ENCODE measurements around the gene TMEM91. TPM values are rescaled to one million over a fixed set of nuclear protein-coding genes. Genes with fewer than 3 reads are reported as not detected.

Gene TMEM91
- total and polyA plus RNA-seq, 2 of the 13 experiments (the other 11 are each of a cell fraction or from before 2014, with no cell fraction given): 6.3 to 10.3 TPM

- DNase-seq (ENCODE audit: low spot score) (no peak), ATAC-seq (no peak), FAIRE-seq (no peak)
- H3K4me3 ChIP-seq (replicated peaks in 1 of 3; ENCODE audit: insufficient read depth in 1 of 3, low read depth in 2 of 3, low read length in 3 of 3): no peak overlapping the region
- no peak overlapping the region for H3K9ac ChIP-seq (ENCODE audit: insufficient read depth, low read depth, low read length)
- intact Hi-C loops (cut with micrococcal nuclease; ENCODE audit: unreplicated experiment): no loop called here
- ChIA-PET CTCF (ENCODE audit: low intra/inter-chr PET ratio, low total read pairs) (no interaction called here), POLR2A (no interaction called here)
- no peaks in the 10 kb centered on the region for H3K36me3 ChIP-seq (replicated peaks in 1 of 2; ENCODE audit: control insufficient read depth in 1 of 2, insufficient read depth in 2 of 2, low read length in 2 of 2)
- no peak overlapping the region for H2AFZ ChIP-seq (ENCODE audit: low read length)
- WGBS (ENCODE audit: low lambda C conversion rate): 79% methylated on average over 3 of the region's 3 CpGs
- peaks cover 9% of the 10 kb centered on the region for H3K4me1 ChIP-seq (ENCODE audit: insufficient read depth, low read length)
- H4K20me1 ChIP-seq (ENCODE audit: insufficient read depth, low read length): no peaks in the 10 kb centered on the region
- no peak overlapping the region for H3K27ac ChIP-seq (ENCODE audit: extremely low read length, insufficient read depth, low read length)
- no peaks in the 10 kb centered on the region for H3K9me3 ChIP-seq (ENCODE audit: low read length)
- BruUV-seq (replicated peaks): no TSS peak
- in situ Hi-C loops (cut with HindIII; ENCODE audit: extremely low pct_ligation_motif_present, low pct_unique_long_range_greater_than_20kb): no loop called here
- no peak overlapping the region for H3K4me2 ChIP-seq (ENCODE audit: low read depth, low read length)
- peaks cover 17% of the 10 kb centered on the region for H3K79me2 ChIP-seq (ENCODE audit: insufficient read depth, low read length)
- H3K27me3 ChIP-seq (ENCODE audit: control insufficient read depth in 1 of 2, insufficient read depth in 2 of 2, low read length in 2 of 2): no peaks in the 10 kb centered on the region; a peak in 1 of 5 replicates
- TF ChIP-seq ZNF501 (CRISPR knock-in tag; IDR thresholded peaks at IDR 0.05): no peak
- no peak for TF ChIP-seq SUZ12 (IDR thresholded peaks at IDR 0.05; ENCODE audit: low read depth, low read length)
- TF ChIP-seq NKX3-1 (CRISPR knock-in tag; IDR thresholded peaks at IDR 0.05): no peak
- TF ChIP-seq, protein P1, sequence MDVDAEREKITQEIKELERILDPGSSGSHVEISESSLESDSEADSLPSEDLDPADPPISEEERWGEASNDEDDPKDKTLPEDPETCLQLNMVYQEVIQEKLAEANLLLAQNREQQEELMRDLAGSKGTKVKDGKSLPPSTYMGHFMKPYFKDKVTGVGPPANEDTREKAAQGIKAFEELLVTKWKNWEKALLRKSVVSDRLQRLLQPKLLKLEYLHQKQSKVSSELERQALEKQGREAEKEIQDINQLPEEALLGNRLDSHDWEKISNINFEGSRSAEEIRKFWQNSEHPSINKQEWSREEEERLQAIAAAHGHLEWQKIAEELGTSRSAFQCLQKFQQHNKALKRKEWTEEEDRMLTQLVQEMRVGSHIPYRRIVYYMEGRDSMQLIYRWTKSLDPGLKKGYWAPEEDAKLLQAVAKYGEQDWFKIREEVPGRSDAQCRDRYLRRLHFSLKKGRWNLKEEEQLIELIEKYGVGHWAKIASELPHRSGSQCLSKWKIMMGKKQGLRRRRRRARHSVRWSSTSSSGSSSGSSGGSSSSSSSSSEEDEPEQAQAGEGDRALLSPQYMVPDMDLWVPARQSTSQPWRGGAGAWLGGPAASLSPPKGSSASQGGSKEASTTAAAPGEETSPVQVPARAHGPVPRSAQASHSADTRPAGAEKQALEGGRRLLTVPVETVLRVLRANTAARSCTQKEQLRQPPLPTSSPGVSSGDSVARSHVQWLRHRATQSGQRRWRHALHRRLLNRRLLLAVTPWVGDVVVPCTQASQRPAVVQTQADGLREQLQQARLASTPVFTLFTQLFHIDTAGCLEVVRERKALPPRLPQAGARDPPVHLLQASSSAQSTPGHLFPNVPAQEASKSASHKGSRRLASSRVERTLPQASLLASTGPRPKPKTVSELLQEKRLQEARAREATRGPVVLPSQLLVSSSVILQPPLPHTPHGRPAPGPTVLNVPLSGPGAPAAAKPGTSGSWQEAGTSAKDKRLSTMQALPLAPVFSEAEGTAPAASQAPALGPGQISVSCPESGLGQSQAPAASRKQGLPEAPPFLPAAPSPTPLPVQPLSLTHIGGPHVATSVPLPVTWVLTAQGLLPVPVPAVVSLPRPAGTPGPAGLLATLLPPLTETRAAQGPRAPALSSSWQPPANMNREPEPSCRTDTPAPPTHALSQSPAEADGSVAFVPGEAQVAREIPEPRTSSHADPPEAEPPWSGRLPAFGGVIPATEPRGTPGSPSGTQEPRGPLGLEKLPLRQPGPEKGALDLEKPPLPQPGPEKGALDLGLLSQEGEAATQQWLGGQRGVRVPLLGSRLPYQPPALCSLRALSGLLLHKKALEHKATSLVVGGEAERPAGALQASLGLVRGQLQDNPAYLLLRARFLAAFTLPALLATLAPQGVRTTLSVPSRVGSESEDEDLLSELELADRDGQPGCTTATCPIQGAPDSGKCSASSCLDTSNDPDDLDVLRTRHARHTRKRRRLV (CRISPR knock-in tag; IDR thresholded peaks at IDR 0.05): no peak
- no peak for TF ChIP-seq KDM2A (CRISPR knock-in tag; IDR thresholded peaks at IDR 0.05; ENCODE audit: borderline replicate concordance, low read depth)
- TF ChIP-seq ZNF44 (CRISPR knock-in tag; IDR thresholded peaks at IDR 0.05): no peak
- TF ChIP-seq ZMYM4 (CRISPR knock-in tag; IDR thresholded peaks at IDR 0.05): no peak
- no peak for TF ChIP-seq CHD2 (IDR thresholded peaks at IDR 0.05; ENCODE audit: low read depth, low read length)
- no peak for TF ChIP-seq MED8 (CRISPR knock-in tag; IDR thresholded peaks at IDR 0.05; ENCODE audit: insufficient replicate concordance)
- TF ChIP-seq, protein P2, sequence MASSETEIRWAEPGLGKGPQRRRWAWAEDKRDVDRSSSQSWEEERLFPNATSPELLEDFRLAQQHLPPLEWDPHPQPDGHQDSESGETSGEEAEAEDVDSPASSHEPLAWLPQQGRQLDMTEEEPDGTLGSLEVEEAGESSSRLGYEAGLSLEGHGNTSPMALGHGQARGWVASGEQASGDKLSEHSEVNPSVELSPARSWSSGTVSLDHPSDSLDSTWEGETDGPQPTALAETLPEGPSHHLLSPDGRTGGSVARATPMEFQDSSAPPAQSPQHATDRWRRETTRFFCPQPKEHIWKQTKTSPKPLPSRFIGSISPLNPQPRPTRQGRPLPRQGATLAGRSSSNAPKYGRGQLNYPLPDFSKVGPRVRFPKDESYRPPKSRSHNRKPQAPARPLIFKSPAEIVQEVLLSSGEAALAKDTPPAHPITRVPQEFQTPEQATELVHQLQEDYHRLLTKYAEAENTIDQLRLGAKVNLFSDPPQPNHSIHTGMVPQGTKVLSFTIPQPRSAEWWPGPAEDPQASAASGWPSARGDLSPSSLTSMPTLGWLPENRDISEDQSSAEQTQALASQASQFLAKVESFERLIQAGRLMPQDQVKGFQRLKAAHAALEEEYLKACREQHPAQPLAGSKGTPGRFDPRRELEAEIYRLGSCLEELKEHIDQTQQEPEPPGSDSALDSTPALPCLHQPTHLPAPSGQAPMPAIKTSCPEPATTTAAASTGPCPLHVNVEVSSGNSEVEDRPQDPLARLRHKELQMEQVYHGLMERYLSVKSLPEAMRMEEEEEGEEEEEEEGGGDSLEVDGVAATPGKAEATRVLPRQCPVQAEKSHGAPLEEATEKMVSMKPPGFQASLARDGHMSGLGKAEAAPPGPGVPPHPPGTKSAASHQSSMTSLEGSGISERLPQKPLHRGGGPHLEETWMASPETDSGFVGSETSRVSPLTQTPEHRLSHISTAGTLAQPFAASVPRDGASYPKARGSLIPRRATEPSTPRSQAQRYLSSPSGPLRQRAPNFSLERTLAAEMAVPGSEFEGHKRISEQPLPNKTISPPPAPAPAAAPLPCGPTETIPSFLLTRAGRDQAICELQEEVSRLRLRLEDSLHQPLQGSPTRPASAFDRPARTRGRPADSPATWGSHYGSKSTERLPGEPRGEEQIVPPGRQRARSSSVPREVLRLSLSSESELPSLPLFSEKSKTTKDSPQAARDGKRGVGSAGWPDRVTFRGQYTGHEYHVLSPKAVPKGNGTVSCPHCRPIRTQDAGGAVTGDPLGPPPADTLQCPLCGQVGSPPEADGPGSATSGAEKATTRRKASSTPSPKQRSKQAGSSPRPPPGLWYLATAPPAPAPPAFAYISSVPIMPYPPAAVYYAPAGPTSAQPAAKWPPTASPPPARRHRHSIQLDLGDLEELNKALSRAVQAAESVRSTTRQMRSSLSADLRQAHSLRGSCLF (CRISPR knock-in tag; IDR thresholded peaks at IDR 0.05; ENCODE audit: borderline replicate concordance): no peak
- no peak for TF ChIP-seq ZNF331 (CRISPR knock-in tag; IDR thresholded peaks at IDR 0.05)
- TF ChIP-seq ZNF337 (CRISPR knock-in tag; IDR thresholded peaks at IDR 0.05; ENCODE audit: borderline replicate concordance, low read depth): no peak
- TF ChIP-seq AGO2 (optimal IDR thresholded peaks at IDR 0.05; ENCODE audit: low read depth, low read length): no peak
- TF ChIP-seq HOXD1 (CRISPR knock-in tag; IDR thresholded peaks at IDR 0.05): no peak
- no peak for TF ChIP-seq ATF1 (CRISPR knock-in tag; IDR thresholded peaks at IDR 0.05)
- no peak for TF ChIP-seq DPF2 (CRISPR knock-in tag; IDR thresholded peaks at IDR 0.05; ENCODE audit: borderline replicate concordance, low read depth)
- TF ChIP-seq EED (CRISPR knock-in tag; IDR thresholded peaks at IDR 0.05): no peak
Observed at GRCh38 chr19:41402010-41402409, 25.7 kb downstream of the TMEM91 start.

Data from HepG2 (cell line).